ENCODE measurements around the gene SEMA3F.

Gene SEMA3F

GRCh38 chr3:50147861-50148260 is 7.3 kb upstream of the SEMA3F start:
- 0 out of 3 replicates have a peak, but pooled peaks have one; percentile 19 for ATAC-seq (ENCODE audit: insufficient read depth, low read depth)
- Histone ChIP-seq H3K27ac (ENCODE audit: low read length) (no peak overlapping the region), H2AFZ (ENCODE audit: low read depth, low read length) (no peak overlapping the region)

GRCh38 chr3:50150404-50150750 is 4.7 kb upstream of the SEMA3F start:
- no peaks in the 10 kb centered on the region for H3K36me3 ChIP-seq (ENCODE audit: insufficient read depth, low read length)
- DNase-seq (no peak), ATAC-seq (ENCODE audit: insufficient read depth, low read depth) (no peak)
- TF ChIP-seq CTCF (IDR thresholded peaks at IDR 0.05; ENCODE audit: borderline replicate concordance, extremely low read depth, low read length, poor library complexity, severe bottlenecking): no peak
- TF ChIP-seq EZH2 (IDR thresholded peaks at IDR 0.05; ENCODE audit: borderline replicate concordance, low read depth, low read length, severe bottlenecking): no peak
- H4K20me1 ChIP-seq (ENCODE audit: insufficient read depth, low read length): no peaks in the 10 kb centered on the region
- H2AFZ ChIP-seq (ENCODE audit: low read depth, low read length): no peak overlapping the region
- H3K4me1 ChIP-seq (ENCODE audit: insufficient read depth, low read length): no peaks in the 10 kb centered on the region
- H3K27ac ChIP-seq (ENCODE audit: low read length): no peak overlapping the region
- no peak overlapping the region for H3K4me2 ChIP-seq (ENCODE audit: insufficient read depth, low read length)
- no peak overlapping the region for H3K9ac ChIP-seq (ENCODE audit: low read depth, low read length)
- H3K9me3 ChIP-seq (ENCODE audit: insufficient read depth, low read length, severe bottlenecking): no peaks in the 10 kb centered on the region
- no peaks in the 10 kb centered on the region for H3K27me3 ChIP-seq (ENCODE audit: insufficient read depth, low read length, poor library complexity)
- H3K4me3 ChIP-seq (ENCODE audit: low read depth in 1 of 2, low read length in 2 of 2): no peak overlapping the region
- no peaks in the 10 kb centered on the region for H3K79me2 ChIP-seq (ENCODE audit: insufficient read depth, low read length)

More at GRCh38 chr3:50147861-50148260, 7.3 kb upstream of the SEMA3F start:
- DNase-seq: no peak
- TF ChIP-seq EZH2 (IDR thresholded peaks at IDR 0.05; ENCODE audit: borderline replicate concordance, low read depth, low read length, severe bottlenecking) (no peak), CTCF (IDR thresholded peaks at IDR 0.05; ENCODE audit: borderline replicate concordance, extremely low read depth, low read length, poor library complexity, severe bottlenecking) (no peak)
- no peaks in the 10 kb centered on the region for H3K36me3 ChIP-seq (ENCODE audit: insufficient read depth, low read length)
- no peak overlapping the region for H3K4me2 ChIP-seq (ENCODE audit: insufficient read depth, low read length)
- no peak overlapping the region for H3K9ac ChIP-seq (ENCODE audit: low read depth, low read length)
- no peaks in the 10 kb centered on the region for H3K79me2 ChIP-seq (ENCODE audit: insufficient read depth, low read length)
- no peaks in the 10 kb centered on the region for H3K9me3 ChIP-seq (ENCODE audit: insufficient read depth, low read length, severe bottlenecking)
- no peak overlapping the region for H3K4me3 ChIP-seq (ENCODE audit: low read depth in 1 of 2, low read length in 2 of 2)
- no peaks in the 10 kb centered on the region for H3K4me1 ChIP-seq (ENCODE audit: insufficient read depth, low read length)
- H3K27me3 ChIP-seq (ENCODE audit: insufficient read depth, low read length, poor library complexity): no peaks in the 10 kb centered on the region
- H4K20me1 ChIP-seq (ENCODE audit: insufficient read depth, low read length): no peaks in the 10 kb centered on the region

- no peak overlapping the region for H3K9ac ChIP-seq (ENCODE audit: low read depth, low read length)
- ATAC-seq (ENCODE audit: insufficient read depth, low read depth) (no peak), DNase-seq (no peak)
- no peaks in the 10 kb centered on the region for H3K27me3 ChIP-seq (ENCODE audit: insufficient read depth, low read length, poor library complexity)
- H3K36me3 ChIP-seq (ENCODE audit: insufficient read depth, low read length): no peaks in the 10 kb centered on the region
- no peak for TF ChIP-seq CTCF (IDR thresholded peaks at IDR 0.05; ENCODE audit: borderline replicate concordance, extremely low read depth, low read length, poor library complexity, severe bottlenecking)
- TF ChIP-seq EZH2 (IDR thresholded peaks at IDR 0.05; ENCODE audit: borderline replicate concordance, low read depth, low read length, severe bottlenecking): no peak
- no peak overlapping the region for H2AFZ ChIP-seq (ENCODE audit: low read depth, low read length)
- no peaks in the 10 kb centered on the region for H4K20me1 ChIP-seq (ENCODE audit: insufficient read depth, low read length)
- H3K4me2 ChIP-seq (ENCODE audit: insufficient read depth, low read length): no peak overlapping the region
- H3K4me3 ChIP-seq (ENCODE audit: low read depth in 1 of 2, low read length in 2 of 2): no peak overlapping the region
- no peaks in the 10 kb centered on the region for H3K79me2 ChIP-seq (ENCODE audit: insufficient read depth, low read length)
- no peaks in the 10 kb centered on the region for H3K9me3 ChIP-seq (ENCODE audit: insufficient read depth, low read length, severe bottlenecking)
- H3K27ac ChIP-seq (ENCODE audit: low read length): no peak overlapping the region
- no peaks in the 10 kb centered on the region for H3K4me1 ChIP-seq (ENCODE audit: insufficient read depth, low read length)
These were observed 4.0 kb upstream of the SEMA3F start for GRCh38 chr3:50150863-50151686.

Data from DND-41 (cell line).